IMR-90 (cell line): Measurements from ENCODE around the gene RGS10. TPM values are rescaled to one million over a fixed set of nuclear protein-coding genes. Genes with fewer than 3 reads are reported as not detected.

Experiments used
- ATAC-seq: fragments of 200-7000 bp; cut with Tn5 transposase; 2 replicates; pipeline ENCODE4 v1.9.1; 2020; ENCODE audit warnings: low read depth, mild to moderate bottlenecking, moderate library complexity
- BruUV-seq: library from RNA; stranded (reverse); fragments of 400-500 nt; replicated peaks from 2 replicates; lab custom pipeline; 2021; lab: Mats Ljungman, UMichigan
- CTCF ChIA-PET: fragments of 300-600 bp; formaldehyde crosslinking; extraction: SDS; loops from one replicate; lab custom pipeline; 2021; ENCODE audit warnings: antibody characterized with exemption; lab: Yijun Ruan, JAX
- POLR2A ChIA-PET: fragments of 300-600 bp; sonication (Branson Sonifier 250); formaldehyde crosslinking; loops from one replicate; lab custom pipeline; 2022; ENCODE audit warnings: antibody characterized with exemption; ENCODE audit not compliant: unreplicated experiment; lab: Charles Lee
- DNase-seq: peaks from one replicate; pipeline ENCODE4 v3.0.0; 2013
- H2AFZ ChIP-seq: replicated peaks from 2 replicates; pipeline ENCODE3; 2013; ENCODE audit warnings: low read length, mild to moderate bottlenecking; ENCODE audit not compliant: poor library complexity
- H2AK5ac ChIP-seq: 2 replicates; pipeline ENCODE4 v1.6.1; 2013; ENCODE audit warnings: low read depth, low read length, inconsistent platforms
- H2AK9ac ChIP-seq: replicated peaks from 2 replicates; pipeline ENCODE3; 2013; ENCODE audit warnings: mild to moderate bottlenecking, low read depth, low read length, moderate library complexity; ENCODE audit not compliant: poor library complexity
- H2BK120ac ChIP-seq: 2 replicates; pipeline ENCODE4 v1.6.1; 2013; ENCODE audit warnings: low read depth, low read length, inconsistent platforms
- H2BK15ac ChIP-seq: 3 replicates; pipeline ENCODE4 v1.6.1; 2013; ENCODE audit warnings: low read depth, low read length, inconsistent platforms
- H2BK20ac ChIP-seq: 2 replicates; pipeline ENCODE4 v1.6.1; 2013; ENCODE audit warnings: low read depth, mild to moderate bottlenecking, inconsistent platforms, low read length, moderate library complexity
- H2BK5ac ChIP-seq: 2 replicates; pipeline ENCODE4 v1.6.1; 2013; ENCODE audit warnings: mild to moderate bottlenecking, low read depth, low read length, inconsistent platforms; ENCODE audit not compliant: poor library complexity, severe bottlenecking
- H3K14ac ChIP-seq: replicated peaks from 2 replicates; pipeline ENCODE4 v1.6.1; 2013; ENCODE audit warnings: low read depth, low read length, inconsistent platforms
- H3K18ac ChIP-seq: 2 replicates; pipeline ENCODE4 v1.6.1; 2013; ENCODE audit warnings: low read depth, low read length, control low read depth
- H3K23ac ChIP-seq: 2 replicates; pipeline ENCODE4 v1.6.1; 2013; ENCODE audit warnings: low read depth, low read length, inconsistent platforms
- H3K27ac ChIP-seq: 2 replicates; pipeline ENCODE4 v1.5.1; 2013; ENCODE audit warnings: mild to moderate bottlenecking, control low read depth, low read length; ENCODE audit not compliant: insufficient read depth
- H3K27me3 ChIP-seq: 2 replicates; pipeline ENCODE4 v1.6.1; 2013; ENCODE audit warnings: low read length; ENCODE audit not compliant: control insufficient read depth, insufficient read depth
- H3K36me3 ChIP-seq: 2 replicates; pipeline ENCODE4 v1.6.1; 2013; ENCODE audit warnings: low read length, mixed read lengths; ENCODE audit not compliant: control insufficient read depth, insufficient read depth
- H3K4ac ChIP-seq: 2 replicates; pipeline ENCODE4 v1.6.1; 2013; ENCODE audit warnings: low read depth, low read length, inconsistent platforms
- H3K4me1 ChIP-seq: 2 replicates; pipeline ENCODE4 v1.6.1; 2013; ENCODE audit warnings: low read length, mixed read lengths; ENCODE audit not compliant: control insufficient read depth, insufficient read depth
- H3K4me2 ChIP-seq: 2 replicates; pipeline ENCODE4 v1.6.1; 2013; ENCODE audit warnings: low read depth, mild to moderate bottlenecking, control low read depth, low read length, moderate library complexity
- H3K4me3 ChIP-seq: 2 replicates; pipeline ENCODE4 v1.5.1; 2013; ENCODE audit warnings: low read depth, mild to moderate bottlenecking, control low read depth, low read length, moderate library complexity; ENCODE audit not compliant: insufficient read depth
- H3K56ac ChIP-seq: 2 replicates; pipeline ENCODE4 v1.6.1; 2013; ENCODE audit warnings: low read length, inconsistent platforms; ENCODE audit not compliant: insufficient read depth; ENCODE audit errors: extremely low read depth
- H3K79me1 ChIP-seq, 2 experiments: 2 replicates each; pipeline ENCODE4 v1.6.1; 2013; ENCODE audit warnings: low read length in 2 of 2, inconsistent platforms in 1 of 2, low read depth in 1 of 2
- H3K9ac ChIP-seq: 2 replicates; pipeline ENCODE4 v1.6.1; 2013; ENCODE audit warnings: low read depth, low read length, control low read depth
- H3K9me1 ChIP-seq: 2 replicates; pipeline ENCODE4 v1.6.1; 2013; ENCODE audit warnings: low read length, inconsistent platforms; ENCODE audit not compliant: insufficient read depth
- H3K9me3 ChIP-seq: 2 replicates; pipeline ENCODE4 v1.6.1; 2013; ENCODE audit warnings: low read length; ENCODE audit not compliant: control insufficient read depth, insufficient read depth
- H4K20me1 ChIP-seq: 2 replicates; pipeline ENCODE4 v1.6.1; 2013; ENCODE audit warnings: low read length, inconsistent platforms; ENCODE audit not compliant: insufficient read depth
- H4K5ac ChIP-seq: 2 replicates; pipeline ENCODE4 v1.6.1; 2013; ENCODE audit warnings: mild to moderate bottlenecking, low read depth, low read length, control low read depth
- H4K8ac ChIP-seq, 2 experiments: 2 replicates each; pipeline ENCODE4 v1.6.1; 2013; ENCODE audit warnings: low read depth in 2 of 2, low read length in 2 of 2, control low read depth in 1 of 2, inconsistent platforms in 1 of 2
- H4K91ac ChIP-seq: 2 replicates; pipeline ENCODE4 v1.6.1; 2013; ENCODE audit warnings: low read depth, low read length, inconsistent platforms; ENCODE audit not compliant: insufficient read depth
- ELK1 ChIP-seq: fragments of 150-350 bp; IDR thresholded peaks from 2 replicates; pipeline ENCODE4 v1.6.1; 2016; ENCODE audit warnings: low read depth, mild to moderate bottlenecking, low read length, moderate library complexity, borderline replicate concordance
- MAZ ChIP-seq: IDR thresholded peaks from 2 replicates; pipeline ENCODE4 v1.6.1; 2012; ENCODE audit warnings: low read depth, mild to moderate bottlenecking, low read length, improper control_type of control experiment, moderate library complexity, borderline replicate concordance
- RFX5 ChIP-seq: IDR thresholded peaks from 2 replicates; pipeline ENCODE4 v1.8.0; 2012; ENCODE audit warnings: low read depth, mild to moderate bottlenecking, low read length, moderate library complexity
- SMC3 ChIP-seq: fragments of 150-350 bp; IDR thresholded peaks from 2 replicates; pipeline ENCODE4 v1.6.1; 2016; ENCODE audit warnings: low read depth, mild to moderate bottlenecking, antibody characterized with exemption, low read length, moderate library complexity
- USF2 ChIP-seq: fragments of 150-350 bp; IDR thresholded peaks from 2 replicates; pipeline ENCODE4 v1.6.1; 2017; ENCODE audit warnings: mild to moderate bottlenecking, antibody characterized with exemption, low read length, low read depth
- WGBS, 2 experiments: methylation state at CpG; one replicate each; pipeline versions ENCODE4 v1.1.5 to v1.1.7; 2013; ENCODE audit warnings: missing lambda C conversion rate in 2 of 2; ENCODE audit not compliant: insufficient read length in 1 of 2; ENCODE audit errors: extremely low coverage in 2 of 2; 5-methylcytosine and 5-hydroxymethylcytosine counted together
- dilution Hi-C: fragments of 300-500 bp; cut with HindIII; formaldehyde crosslinking; loops from one replicate; pipeline ENCODE4 v1.14.3; 2018; ENCODE audit warnings: low sequenced_read_pairs; ENCODE audit not compliant: unreplicated experiment
- in situ Hi-C: fragments of 300-500 bp; cut with MboI; formaldehyde crosslinking; loops from 3 replicates; pipeline ENCODE4 v1.14.3; 2019; ENCODE audit warnings: low sequenced_read_pairs, inconsistent platforms, mixed read lengths
- intact Hi-C: fragments of 100-400 bp; cut with micrococcal nuclease; formaldehyde crosslinking; loops from 2 replicates; pipeline ENCODE4 v1.10.0; 2022
- polyA plus RNA-seq, 3 experiments: library from polyadenylated mRNA; depleted of rRNA; stranded (reverse); fragments of >200 nt; gene quantifications; 2 replicates each; pipeline ENCODE4 v1.2.3, GENCODE V29; 2012; ENCODE audit warnings: low replicate concordance in 1 of 3
- total RNA-seq: library from RNA; depleted of rRNA; stranded (reverse); fragments of >200 nt; gene quantifications from 2 replicates; pipeline ENCODE4 v1.2.3, GENCODE V29; 2012

RGS10 gene
- total and polyA plus RNA-seq, 2 of the 4 experiments (the other 2 are of a cell fraction) = 35.3 to 89.7 TPM

GRCh38 chr10:119466076-119466475, 76.4 kb downstream of the RGS10 start:
- no peaks in the 10 kb centered on the region for H3K4me1 ChIP-seq
- H3K9me1 ChIP-seq = no peaks in the 10 kb centered on the region; the same call in 1 of the 2 replicates
- H2AK5ac ChIP-seq = no peak overlapping the region
- H3K27me3 ChIP-seq = peaks cover 20% of the 10 kb centered on the region
- intact Hi-C loops (no loop called here), dilution Hi-C loops (no loop called here), in situ Hi-C loops (no loop called here)
- H2BK5ac ChIP-seq = no peak overlapping the region
- H2BK120ac ChIP-seq = no peak overlapping the region
- H2AK9ac ChIP-seq = peak overlapping the region; percentile 25
- TF ChIP-seq USF2 = no peak
- no peak for TF ChIP-seq SMC3
- no peak for TF ChIP-seq MAZ
- TF ChIP-seq RFX5 = no peak
- no peak for TF ChIP-seq ELK1
- no peaks in the 10 kb centered on the region for H3K36me3 ChIP-seq
- peaks cover 7% of the 10 kb centered on the region for H3K9me3 ChIP-seq
- H4K91ac ChIP-seq = no peak overlapping the region
- no peak overlapping the region for H4K8ac ChIP-seq
- ATAC-seq = no peak
- POLR2A ChIA-PET = no interaction called here
- no peak overlapping the region for H2AFZ ChIP-seq
- 57% methylated on average over 5 of the region's 10 CpGs; no CpG with 5 or more reads in 1 of the 2 experiments for WGBS, 2 experiments
- H3K27ac ChIP-seq = no peak overlapping the region
- H2BK15ac ChIP-seq = no peak overlapping the region
- no peak overlapping the region for H3K56ac ChIP-seq
- no peak overlapping the region for H3K4ac ChIP-seq
- H3K4me3 ChIP-seq = no peak overlapping the region
- no peaks in the 10 kb centered on the region for H4K20me1 ChIP-seq
- H3K18ac ChIP-seq = no peak overlapping the region
- H3K14ac ChIP-seq = no peak overlapping the region
- H3K9ac ChIP-seq = no peak overlapping the region
- BruUV-seq = no TSS peak
- H3K23ac ChIP-seq = no peak overlapping the region
- H3K4me2 ChIP-seq = no peak overlapping the region
- no peak overlapping the region for H2BK20ac ChIP-seq
- H3K79me1 ChIP-seq = no peaks in the 10 kb centered on the region
- CTCF ChIA-PET = interaction anchor here (1.5 kb wide), 1 partner anchor 21 kb away, joined by 6 read pairs; no protein-coding TSS in a partner anchor
- H4K5ac ChIP-seq = no peak overlapping the region
- DNase-seq = no peak
